ENCODE data around the gene CTNND1. TPM values are rescaled to one million over a fixed set of nuclear protein-coding genes. Genes with fewer than 3 reads are reported as not detected.

The CTNND1 gene
- polyA plus RNA-seq, 1 donor from 2014 or later, result 70.3 TPM

- Histone ChIP-seq H3F3A (ENCODE audit: insufficient read depth, low read length, poor library complexity, severe bottlenecking) (no peaks in the 10 kb centered on the region), H2AFZ (ENCODE audit: low read depth, low read length) (no peak overlapping the region), H4K20me1 (ENCODE audit: insufficient read depth) (no peaks in the 10 kb centered on the region), H3K4me2 (ENCODE audit: low read length) (no peak overlapping the region), H3K36me3 (ENCODE audit: insufficient read depth, low read length) (peaks cover 18% of the 10 kb centered on the region), H3K27me3 (ENCODE audit: insufficient read depth, low read depth, low read length) (no peaks in the 10 kb centered on the region), H3K9me2 (ENCODE audit: insufficient read depth, low read length) (no peaks in the 10 kb centered on the region), H3K27ac (ENCODE audit: low read length) (peak overlapping the region; percentile 24), H3K4me3 (ENCODE audit: low read length) (no peak overlapping the region), H3K9ac (ENCODE audit: low read length) (no peak overlapping the region), H3K79me2 (replicated peaks; ENCODE audit: insufficient read depth, low read length) (peaks cover 31% of the 10 kb centered on the region), H3K9me3 (ENCODE audit: low read length) (no peaks in the 10 kb centered on the region)
- TF ChIP-seq MXI1 (conservative IDR thresholded peaks at IDR 0.05; ENCODE audit: poor library complexity, severe bottlenecking) (no peak), POLR2AphosphoS5 (IDR thresholded peaks at IDR 0.05) (no peak), TAF1 (IDR thresholded peaks at IDR 0.05; ENCODE audit: low read depth) (no peak), EP300 (conservative IDR thresholded peaks at IDR 0.05; ENCODE audit: poor library complexity, severe bottlenecking) (no peak), CTCF (IDR thresholded peaks at IDR 0.05; ENCODE audit: poor library complexity, severe bottlenecking) (no peak), REST (IDR thresholded peaks at IDR 0.05; ENCODE audit: borderline replicate concordance) (no peak), SMC3 (conservative IDR thresholded peaks at IDR 0.05; ENCODE audit: poor library complexity) (no peak), EZH2 (IDR thresholded peaks at IDR 0.05; ENCODE audit: borderline replicate concordance, insufficient read depth, low read length, poor library complexity, severe bottlenecking) (no peak), RAD21 (conservative IDR thresholded peaks at IDR 0.05) (no peak)
These were observed 37.4 kb downstream of the CTNND1 start for GRCh38 chr11:57798905-57799559.

GRCh38 chr11:57800444-57801182, 39.0 kb downstream of the CTNND1 start:
- Histone ChIP-seq H3K9me2 (ENCODE audit: insufficient read depth, low read length) (no peaks in the 10 kb centered on the region), H3F3A (ENCODE audit: insufficient read depth, low read length, poor library complexity, severe bottlenecking) (no peaks in the 10 kb centered on the region), H3K9me3 (ENCODE audit: low read length) (no peaks in the 10 kb centered on the region), H3K79me2 (replicated peaks; ENCODE audit: insufficient read depth, low read length) (peaks cover 32% of the 10 kb centered on the region), H3K36me3 (ENCODE audit: insufficient read depth, low read length) (peaks cover 16% of the 10 kb centered on the region), H2AFZ (ENCODE audit: low read depth, low read length) (no peak overlapping the region), H3K27me3 (ENCODE audit: insufficient read depth, low read depth, low read length) (no peaks in the 10 kb centered on the region), H3K27ac (ENCODE audit: low read length) (peak overlapping the region; percentile 91), H3K4me3 (ENCODE audit: low read length) (peak overlapping the region; percentile 39), H4K20me1 (ENCODE audit: insufficient read depth) (no peaks in the 10 kb centered on the region), H3K9ac (ENCODE audit: low read length) (peak overlapping the region; percentile 58), H3K4me2 (ENCODE audit: low read length) (peak overlapping the region; percentile 38)
- TF ChIP-seq RAD21 (conservative IDR thresholded peaks at IDR 0.05) (peak; percentile 89), EZH2 (IDR thresholded peaks at IDR 0.05; ENCODE audit: borderline replicate concordance, insufficient read depth, low read length, poor library complexity, severe bottlenecking) (no peak), EP300 (conservative IDR thresholded peaks at IDR 0.05; ENCODE audit: poor library complexity, severe bottlenecking) (peak; percentile 17), TAF1 (IDR thresholded peaks at IDR 0.05; ENCODE audit: low read depth) (no peak), POLR2AphosphoS5 (IDR thresholded peaks at IDR 0.05) (peak; percentile 46), SMC3 (conservative IDR thresholded peaks at IDR 0.05; ENCODE audit: poor library complexity) (peak; percentile 90), MXI1 (conservative IDR thresholded peaks at IDR 0.05; ENCODE audit: poor library complexity, severe bottlenecking) (peak; percentile 29), CTCF (IDR thresholded peaks at IDR 0.05; ENCODE audit: poor library complexity, severe bottlenecking) (peak; percentile 92), REST (IDR thresholded peaks at IDR 0.05; ENCODE audit: borderline replicate concordance) (no peak)

All from neural cell (in vitro differentiated cells).